A549 (cell line): Measurements from ENCODE around the gene METTL9. TPM values are rescaled to one million over a fixed set of nuclear protein-coding genes. Genes with fewer than 3 reads are reported as not detected.
"Not testable (repeated sequence)": the region's sequence is repeated elsewhere in the genome, so short reads cannot be mapped to it uniquely, and the experiment has no call there.

Experiments
- ATAC-seq, 2 experiments: fragments of 200-7000 bp in 1 of 2; fragments of >200 bp in 1 of 2; cut with Nextera tagmentation in 1 of 2; cut with Tn5 transposase in 1 of 2; 3 replicates each; pipeline versions ENCODE4 v1.8.0 to v1.9.1; 2018 to 2020; ENCODE audit warnings: mild to moderate bottlenecking in 1 of 2, moderate library complexity in 1 of 2
- CTCF ChIA-PET: fragments of 300-600 bp; sonication (Branson Sonifier 250); formaldehyde crosslinking; extraction: SDS; loops from one replicate; lab custom pipeline; 2021; ENCODE audit warnings: antibody characterized with exemption, inconsistent platforms; lab: Yijun Ruan, JAX
- POLR2A ChIA-PET: fragments of 350-600 bp; formaldehyde crosslinking; extraction: SDS; loops from one replicate; lab custom pipeline; 2021; ENCODE audit warnings: antibody characterized with exemption, inconsistent platforms; lab: Yijun Ruan, JAX
- DNase-seq, 2 experiments: peaks; one replicate each; pipeline versions ENCODE4 v3.0.0 to v3.0.0-alpha.2; 2011 to 2016; ENCODE audit warnings: low read depth in 1 of 2, low spot score in 1 of 2
- FAIRE-seq: peaks from 2 replicates; lab custom pipeline; 2011; peaks lifted over from hg19 to GRCh38; lab: Jason Lieb, UNC
- H3K27ac ChIP-seq, 2 experiments: fragments of >200 bp; sonication (Bioruptor Twin); formaldehyde crosslinking; 3 replicates each; pipeline ENCODE4 v1.5.1; 2016 to 2017
- H3K4me1 ChIP-seq: fragments of >200 bp; sonication (Bioruptor Twin); formaldehyde crosslinking; 3 replicates; pipeline ENCODE4 v1.6.1; 2016
- H3K4me2 ChIP-seq: fragments of >200 bp; sonication (Bioruptor Twin); formaldehyde crosslinking; 3 replicates; pipeline ENCODE4 v1.6.1; 2016
- H3K4me3 ChIP-seq: fragments of >200 bp; sonication (Bioruptor Twin); formaldehyde crosslinking; 3 replicates; pipeline ENCODE4 v1.5.1; 2016
- H3K9me3 ChIP-seq: fragments of >200 bp; sonication (Bioruptor Twin); formaldehyde crosslinking; 3 replicates; pipeline ENCODE4 v1.6.1; 2016
- CBX8 ChIP-seq: fragments of 200-600 bp; sonication (generic); IDR thresholded peaks from 2 replicates; pipeline ENCODE4 v1.6.1; 2016
- EHF ChIP-seq: fragments of 250-450 bp; sonication (Bioruptor Pico); IDR thresholded peaks from 2 replicates; pipeline ENCODE4 v1.5.0; 2020; ENCODE audit warnings: mild to moderate bottlenecking
- EP300 ChIP-seq, 2 experiments: fragments of >200 bp; sonication (Bioruptor Twin); formaldehyde crosslinking; IDR thresholded peaks; 2 replicates in 1 of 2; 3 replicates in 1 of 2; pipeline ENCODE4 v1.6.1; 2016 to 2017
- HEYL ChIP-seq: fragments of 250-450 bp; sonication (Bioruptor Pico); IDR thresholded peaks from 2 replicates; pipeline ENCODE4 v1.8.0; 2021; ENCODE audit warnings: mild to moderate bottlenecking, moderate library complexity
- KDM1A ChIP-seq: fragments of 200-600 bp; sonication (generic); IDR thresholded peaks from 2 replicates; pipeline ENCODE4 v1.6.1; 2016; ENCODE audit warnings: low read depth, mild to moderate bottlenecking
- MAZ ChIP-seq: fragments of 150-350 bp; IDR thresholded peaks from 2 replicates; pipeline ENCODE4 v1.6.1; 2014; ENCODE audit warnings: antibody characterized with exemption, low read depth, low read length, borderline replicate concordance
- NPAS2 ChIP-seq: fragments of 250-450 bp; sonication (Bioruptor Pico); IDR thresholded peaks from 2 replicates; pipeline ENCODE4 v1.8.0; 2022; ENCODE audit warnings: mild to moderate bottlenecking, moderate library complexity, borderline replicate concordance
- POLR2A ChIP-seq: IDR thresholded peaks from 2 replicates; pipeline ENCODE4 v1.6.1; 2012; ENCODE audit warnings: mild to moderate bottlenecking, low read length
- POLR2AphosphoS2 ChIP-seq: conservative IDR thresholded peaks from 2 replicates; pipeline ENCODE4 v1.6.1; 2012; ENCODE audit warnings: low read length, improper control_type of control experiment, inconsistent platforms
- RARB ChIP-seq: fragments of 250-450 bp; sonication (Bioruptor Pico); IDR thresholded peaks from 2 replicates; pipeline ENCODE4 v1.8.0; 2021; ENCODE audit warnings: mild to moderate bottlenecking, moderate library complexity
- RCOR1 ChIP-seq: fragments of 150-350 bp; IDR thresholded peaks from 2 replicates; pipeline ENCODE4 v1.6.1; 2014; ENCODE audit warnings: antibody characterized with exemption, low read length, low read depth
- TFCP2L1 ChIP-seq: fragments of 250-450 bp; sonication (Bioruptor Pico); IDR thresholded peaks from 2 replicates; pipeline ENCODE4 v1.5.0; 2021; ENCODE audit warnings: mild to moderate bottlenecking
- ZC3H11A ChIP-seq: fragments of 450-650 bp; IDR thresholded peaks from 2 replicates; pipeline ENCODE4 v1.6.1; 2014; ENCODE audit warnings: antibody characterized with exemption, mild to moderate bottlenecking
- ZNF302 ChIP-seq: fragments of 250-450 bp; sonication (Bioruptor Pico); IDR thresholded peaks from 2 replicates; pipeline ENCODE4 v1.9.0; 2021; ENCODE audit warnings: inconsistent platforms, mild to moderate bottlenecking, moderate library complexity
- ZSCAN20 ChIP-seq: fragments of 250-450 bp; sonication (Bioruptor Pico); IDR thresholded peaks from 2 replicates; pipeline ENCODE4 v1.8.0; 2022; ENCODE audit warnings: mild to moderate bottlenecking, moderate library complexity
- WGBS: methylation state at CpG from one replicate; pipeline ENCODE4 v1.1.6; 2017; ENCODE audit errors: missing lambda C conversion rate; 5-methylcytosine and 5-hydroxymethylcytosine counted together
- polyA plus RNA-seq, 4 experiments: library from polyadenylated mRNA; depleted of rRNA in 3 of 4; stranded (reverse); fragments of >200 nt; fragmentation: RNase III in 1 of 4; extraction: RNeasy Plus Mini Kit Qiagen cat#74134 plus additional on column Dnase treatment in 1 of 4; gene quantifications; 2 replicates in 3 of 4; 3 replicates in 1 of 4; pipeline ENCODE4 v1.2.3, GENCODE V29; 2011 to 2017
- TF ChIP-seq, protein P1 (sequence below): fragments of >200 bp; sonication (Bioruptor Twin); formaldehyde crosslinking; IDR thresholded peaks from 3 replicates; pipeline ENCODE4 v1.5.1; 2016

Gene METTL9
- polyA plus RNA-seq, 2 of the 4 experiments (the other 2 are of a cell fraction), result 72.2 to 124 TPM

DNA sequence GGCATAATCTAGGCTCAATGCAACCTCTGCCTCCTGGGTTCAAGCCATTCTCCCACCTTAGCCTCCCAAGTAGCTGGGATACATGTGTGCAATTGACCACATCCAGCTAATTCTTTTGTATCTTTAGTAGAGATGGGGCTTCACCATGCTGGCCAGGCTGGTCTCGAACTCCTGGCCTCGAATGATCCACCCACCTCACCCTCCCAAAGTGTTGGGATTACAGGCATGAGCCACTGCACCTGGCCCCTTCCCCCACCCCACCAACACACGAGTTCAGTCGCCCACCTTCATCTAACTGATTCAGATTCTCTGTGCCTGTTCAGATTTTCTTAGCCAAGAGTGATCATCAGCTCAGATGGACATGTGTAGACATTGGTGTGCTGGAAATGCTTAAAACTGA is 25.0 kb upstream of the METTL9 start:
- 8% methylated on average over 4 of the region's 4 CpGs for WGBS
- no peak for TF ChIP-seq CBX8
- no peak for TF ChIP-seq ZSCAN20 (CRISPR knock-in tag)
- TF ChIP-seq, protein P1, sequence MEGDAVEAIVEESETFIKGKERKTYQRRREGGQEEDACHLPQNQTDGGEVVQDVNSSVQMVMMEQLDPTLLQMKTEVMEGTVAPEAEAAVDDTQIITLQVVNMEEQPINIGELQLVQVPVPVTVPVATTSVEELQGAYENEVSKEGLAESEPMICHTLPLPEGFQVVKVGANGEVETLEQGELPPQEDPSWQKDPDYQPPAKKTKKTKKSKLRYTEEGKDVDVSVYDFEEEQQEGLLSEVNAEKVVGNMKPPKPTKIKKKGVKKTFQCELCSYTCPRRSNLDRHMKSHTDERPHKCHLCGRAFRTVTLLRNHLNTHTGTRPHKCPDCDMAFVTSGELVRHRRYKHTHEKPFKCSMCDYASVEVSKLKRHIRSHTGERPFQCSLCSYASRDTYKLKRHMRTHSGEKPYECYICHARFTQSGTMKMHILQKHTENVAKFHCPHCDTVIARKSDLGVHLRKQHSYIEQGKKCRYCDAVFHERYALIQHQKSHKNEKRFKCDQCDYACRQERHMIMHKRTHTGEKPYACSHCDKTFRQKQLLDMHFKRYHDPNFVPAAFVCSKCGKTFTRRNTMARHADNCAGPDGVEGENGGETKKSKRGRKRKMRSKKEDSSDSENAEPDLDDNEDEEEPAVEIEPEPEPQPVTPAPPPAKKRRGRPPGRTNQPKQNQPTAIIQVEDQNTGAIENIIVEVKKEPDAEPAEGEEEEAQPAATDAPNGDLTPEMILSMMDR, result no peak
- TF ChIP-seq MAZ, result no peak
- no peak for TF ChIP-seq TFCP2L1 (CRISPR knock-in tag)
- TF ChIP-seq HEYL, result no peak
- no peak for TF ChIP-seq KDM1A
- TF ChIP-seq EHF (CRISPR knock-in tag), result no peak
- no peak for TF ChIP-seq ZNF302 (CRISPR knock-in tag)
- no peak for TF ChIP-seq EP300 (IDR thresholded peaks at IDR 0.05)
- TF ChIP-seq RARB (CRISPR knock-in tag), result no peak
- TF ChIP-seq POLR2A, result no peak
- no peak for TF ChIP-seq RCOR1
- TF ChIP-seq POLR2AphosphoS2, result no peak
- TF ChIP-seq NPAS2 (CRISPR knock-in tag), result no peak
- ChIA-PET POLR2A (no interaction called here), CTCF (no interaction called here)
- DNase-seq, result no peak
- no peak overlapping the region for H3K4me3 ChIP-seq
- no peak overlapping the region for H3K4me2 ChIP-seq
- H3K4me1 ChIP-seq, result no peaks in the 10 kb centered on the region
- FAIRE-seq, result no peak
- no peaks in the 10 kb centered on the region for H3K9me3 ChIP-seq
- H3K27ac ChIP-seq, result no peak overlapping the region
- ATAC-seq, result no peak

DNA sequence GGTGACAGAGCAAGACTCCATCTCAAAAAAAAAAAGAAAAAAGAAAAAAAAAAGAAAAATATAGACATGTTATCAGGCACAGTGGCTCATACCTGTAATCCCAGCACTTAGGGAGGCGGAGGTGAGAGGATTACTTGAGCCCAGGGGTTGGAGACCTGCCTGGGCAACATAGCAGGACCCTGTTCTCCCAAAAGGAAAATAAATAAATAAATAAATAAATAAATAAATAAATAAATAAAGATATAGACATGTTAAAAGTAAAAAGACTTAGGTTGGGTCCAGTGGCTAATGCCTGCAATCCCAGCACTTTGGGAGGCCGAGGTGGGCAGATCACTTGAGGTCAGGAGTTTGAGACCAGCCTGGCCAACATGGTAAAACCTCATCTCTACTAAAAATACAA is 23.1 kb upstream of the METTL9 start:
- TF ChIP-seq ZC3H11A, result peak; percentile 68
- POLR2A ChIA-PET, H3K4me2 ChIP-seq, H3K4me3 ChIP-seq, ATAC-seq, H3K9me3 ChIP-seq, DNase-seq, CTCF ChIA-PET, FAIRE-seq, H3K27ac ChIP-seq, H3K4me1 ChIP-seq: not testable (repeated sequence)
- WGBS, result 57% methylated on average over 2 of the region's 2 CpGs

DNA sequence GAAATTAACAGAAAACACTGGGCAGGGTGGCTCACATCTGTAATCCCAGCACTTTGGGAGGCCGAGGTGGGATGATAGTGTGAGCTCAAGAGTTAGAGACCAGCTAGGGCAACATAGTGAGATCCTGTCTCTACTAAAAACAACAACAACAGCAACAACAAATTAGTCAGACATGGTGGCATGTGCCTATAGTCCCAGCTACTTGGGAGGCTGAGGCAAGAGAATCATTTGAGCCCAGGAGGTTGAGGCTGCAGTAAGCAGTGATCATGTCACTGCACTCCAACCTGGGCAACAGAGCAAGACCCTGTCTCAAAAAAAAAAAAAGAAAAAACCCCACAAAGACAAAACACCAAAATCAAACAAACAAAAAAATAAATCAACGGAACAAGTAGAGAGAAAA is 21.9 kb upstream of the METTL9 start:
- H3K27ac ChIP-seq, ATAC-seq, H3K4me3 ChIP-seq, H3K9me3 ChIP-seq, POLR2A ChIA-PET, DNase-seq, H3K4me1 ChIP-seq, H3K4me2 ChIP-seq, FAIRE-seq: not testable (repeated sequence)
- CTCF ChIA-PET, result interaction anchor here (0.6 kb wide), 2 partner anchors 13 to 703 kb away, joined by 3 read pairs; no protein-coding TSS in a partner anchor
- WGBS, result 50% methylated on average over 2 of the region's 2 CpGs

DNA sequence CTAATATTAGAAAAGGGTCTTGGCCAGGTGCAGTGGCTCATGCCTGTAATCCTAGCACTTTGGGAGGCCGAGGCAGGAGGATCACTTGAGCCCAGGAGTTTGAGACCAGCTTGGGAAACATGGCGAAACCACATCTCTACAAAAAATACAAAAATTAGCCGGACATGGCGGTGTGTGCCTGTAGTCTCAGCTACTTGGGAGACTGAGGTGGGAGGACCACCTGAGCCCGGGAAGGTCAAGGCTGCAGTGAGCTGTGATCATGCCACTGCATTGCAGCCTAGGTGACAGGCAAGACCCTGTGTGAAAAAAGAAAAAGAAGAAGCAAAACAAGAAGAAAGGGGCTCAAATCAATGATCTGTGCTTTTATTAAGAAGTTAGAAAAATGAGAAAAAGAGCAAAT is 21.1 kb upstream of the METTL9 start:
- WGBS, result 59% methylated on average over 5 of the region's 5 CpGs
- FAIRE-seq, ATAC-seq: not testable (repeated sequence)

GRCh38 chr16:21580131-21580530 is 19.2 kb upstream of the METTL9 start:
- H3K4me1 ChIP-seq, H3K9me3 ChIP-seq, H3K27ac ChIP-seq, ATAC-seq, POLR2A ChIA-PET, H3K4me3 ChIP-seq, FAIRE-seq, H3K4me2 ChIP-seq, DNase-seq: not testable (repeated sequence)
- CTCF ChIA-PET, result interaction anchor here (1.5 kb wide), 1 partner anchor 14 kb away, joined by 6 read pairs; no protein-coding TSS in a partner anchor
- 62% methylated on average over 6 of the region's 6 CpGs for WGBS

More for the DNA sequence above, 21.1 kb upstream of the METTL9 start:
- H3K4me3 ChIP-seq, CTCF ChIA-PET, POLR2A ChIA-PET, DNase-seq, H3K4me2 ChIP-seq, H3K4me1 ChIP-seq, H3K27ac ChIP-seq, H3K9me3 ChIP-seq: not testable (repeated sequence)
